KOPT-K1 (cell line): Measurements from ENCODE around the gene PTGS2.
"Not testable (repeated sequence)": the region's sequence is repeated elsewhere in the genome, so short reads cannot be mapped to it uniquely, and the experiment has no call there.

Experiments used
- H3K27ac ChIP-seq: fragments of 200-600 bp; sonication (generic); 2 replicates; pipeline ENCODE4 v1.5.1; 2016; ENCODE audit warnings: antibody characterized with exemption, mild to moderate bottlenecking, low read depth, low read length; ENCODE audit not compliant: poor library complexity, severe bottlenecking
- H3K36me3 ChIP-seq: fragments of 200-600 bp; sonication (generic); 2 replicates; pipeline ENCODE4 v1.5.1; 2017; ENCODE audit warnings: antibody characterized with exemption, mild to moderate bottlenecking, low read length, moderate library complexity; ENCODE audit not compliant: insufficient read depth
- H3K9me3 ChIP-seq: fragments of 200-600 bp; sonication (generic); 2 replicates; pipeline ENCODE4 v1.5.1; 2017; ENCODE audit warnings: antibody characterized with exemption, low read length, mild to moderate bottlenecking; ENCODE audit not compliant: insufficient read depth, poor library complexity, severe bottlenecking

Gene PTGS2

GRCh38 chr1:186681121-186681520 lies 898 bp upstream of the PTGS2 start:
- Histone ChIP-seq H3K36me3 (no peaks in the 10 kb centered on the region), H3K27ac (no peak overlapping the region), H3K9me3 (no peaks in the 10 kb centered on the region)

DNA sequence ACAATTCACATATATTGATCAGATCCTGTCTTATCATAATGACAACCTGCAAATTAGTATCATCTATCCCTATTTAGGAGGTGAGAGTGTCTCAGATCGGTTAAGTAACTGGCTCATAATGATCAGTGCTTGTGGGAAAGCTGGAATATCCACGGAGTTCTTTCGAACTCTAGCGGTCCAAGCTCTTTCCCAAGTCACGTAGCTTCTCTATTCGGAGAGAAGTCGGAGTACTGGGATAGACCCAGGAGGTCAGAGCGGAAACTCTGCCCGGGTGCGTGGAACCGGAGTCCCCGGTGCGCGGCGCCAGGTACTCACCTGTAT lies 339 bp downstream of the PTGS2 start:
- Histone ChIP-seq H3K36me3 (no peaks in the 10 kb centered on the region), H3K27ac (no peak overlapping the region), H3K9me3 (no peaks in the 10 kb centered on the region)

DNA sequence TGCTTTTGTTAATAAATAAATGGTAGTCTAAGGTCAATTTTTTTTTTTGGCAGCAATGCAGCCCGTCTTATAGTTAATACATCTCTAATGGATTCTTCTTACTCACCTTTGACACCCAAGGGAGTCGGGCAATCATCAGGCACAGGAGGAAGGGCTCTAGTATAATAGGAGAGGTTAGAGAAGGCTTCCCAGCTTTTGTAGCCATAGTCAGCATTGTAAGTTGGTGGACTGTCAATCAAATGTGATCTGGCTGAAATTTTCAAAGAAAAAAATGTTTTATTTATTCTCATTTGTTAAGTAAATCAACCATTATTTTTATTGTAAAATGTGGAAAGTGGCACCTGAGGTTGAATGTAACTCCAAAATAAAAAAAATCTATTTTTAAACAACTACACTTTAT lies 2.1 kb downstream of the PTGS2 start:
- no peaks in the 10 kb centered on the region for H3K9me3 ChIP-seq
- H3K27ac ChIP-seq, result no peak overlapping the region
- H3K36me3 ChIP-seq, result no peaks in the 10 kb centered on the region

DNA sequence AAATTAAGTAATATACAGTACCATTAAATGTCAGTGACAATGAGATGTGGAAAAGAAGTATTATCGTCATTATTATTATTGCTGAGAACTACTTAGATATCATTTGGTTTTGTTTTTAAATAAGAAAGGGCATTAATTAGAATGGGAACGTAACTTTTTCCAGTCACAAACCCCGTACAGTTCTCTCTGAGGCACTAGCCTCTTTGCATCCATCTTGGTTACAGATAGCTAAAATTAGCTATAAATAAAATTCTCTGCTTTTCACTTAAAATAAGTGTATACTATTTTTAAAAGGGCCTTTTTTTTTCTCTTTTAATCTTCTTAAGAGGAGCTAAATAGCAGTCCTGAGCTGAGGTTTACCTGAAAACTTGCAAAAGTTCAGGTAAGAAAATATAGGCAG lies 7.6 kb downstream of the PTGS2 start:
- Histone ChIP-seq H3K9me3 (no peaks in the 10 kb centered on the region), H3K36me3 (no peaks in the 10 kb centered on the region), H3K27ac (no peak overlapping the region)

GRCh38 chr1:186672131-186672530 lies 8.1 kb downstream of the PTGS2 start:
- Histone ChIP-seq H3K9me3 (no peaks in the 10 kb centered on the region), H3K27ac (no peak overlapping the region), H3K36me3 (no peaks in the 10 kb centered on the region)

DNA sequence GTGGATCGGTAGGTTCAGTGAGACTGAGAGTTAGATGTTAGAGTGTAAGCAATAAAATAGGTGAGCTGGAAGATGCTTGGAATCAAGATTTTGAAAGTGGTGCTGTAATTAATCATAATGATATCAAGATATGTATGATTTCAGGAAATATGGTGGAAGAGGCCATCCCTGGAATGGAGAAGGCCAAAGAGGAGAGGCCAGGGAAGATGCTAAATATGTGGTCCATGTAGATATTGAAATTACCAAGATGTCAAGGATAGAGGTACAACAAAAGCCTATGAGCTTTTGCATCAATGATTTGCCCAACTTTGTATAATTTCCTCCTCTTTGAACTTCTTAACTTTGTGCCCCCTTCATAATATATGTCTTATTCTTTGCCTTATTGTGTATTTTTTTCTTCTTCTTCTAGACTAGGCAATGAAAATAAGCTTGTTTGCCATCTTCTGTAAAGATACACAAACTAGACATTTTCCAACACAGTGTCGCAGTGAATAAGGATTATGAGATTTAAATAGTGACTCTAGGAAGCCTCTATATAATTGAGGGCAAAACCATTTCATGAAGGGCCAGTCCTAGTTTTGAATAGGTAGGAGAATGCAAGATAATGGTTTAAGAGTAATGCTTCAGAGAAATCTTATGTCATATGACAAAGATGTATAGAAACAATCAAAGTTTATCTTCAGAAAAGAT lies 8.9 kb downstream of the PTGS2 start:
- H3K9me3 ChIP-seq, result no peaks in the 10 kb centered on the region
- no peaks in the 10 kb centered on the region for H3K36me3 ChIP-seq
- no peak overlapping the region for H3K27ac ChIP-seq

GRCh38 chr1:186670297-186671135 lies 9.7 kb downstream of the PTGS2 start:
- no peaks in the 10 kb centered on the region for H3K36me3 ChIP-seq
- no peak overlapping the region for H3K27ac ChIP-seq
- no peaks in the 10 kb centered on the region for H3K9me3 ChIP-seq

DNA sequence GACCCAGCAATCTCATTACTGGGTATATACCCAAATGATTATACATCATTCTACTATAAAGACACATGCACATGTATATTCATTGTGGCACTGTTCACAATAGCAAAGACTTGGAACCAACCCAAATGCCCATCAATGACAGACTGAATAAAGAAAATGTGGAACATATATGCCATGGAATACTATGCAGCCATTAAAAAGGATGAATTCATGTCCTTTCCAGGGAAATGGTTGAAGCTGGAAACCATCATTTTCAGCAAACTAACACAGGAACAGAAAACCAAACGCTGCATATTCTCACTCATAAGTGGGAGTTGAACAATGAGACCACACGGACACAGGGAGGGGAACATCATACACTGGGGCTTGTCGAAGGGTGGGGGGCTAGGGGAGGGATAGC lies 10.4 kb downstream of the PTGS2 start:
- not testable (repeated sequence) for H3K9me3 ChIP-seq, H3K27ac ChIP-seq, H3K36me3 ChIP-seq

GRCh38 chr1:186664217-186664616 lies 16.0 kb downstream of the PTGS2 start:
- H3K36me3 ChIP-seq, H3K27ac ChIP-seq, H3K9me3 ChIP-seq: not testable (repeated sequence)

DNA sequence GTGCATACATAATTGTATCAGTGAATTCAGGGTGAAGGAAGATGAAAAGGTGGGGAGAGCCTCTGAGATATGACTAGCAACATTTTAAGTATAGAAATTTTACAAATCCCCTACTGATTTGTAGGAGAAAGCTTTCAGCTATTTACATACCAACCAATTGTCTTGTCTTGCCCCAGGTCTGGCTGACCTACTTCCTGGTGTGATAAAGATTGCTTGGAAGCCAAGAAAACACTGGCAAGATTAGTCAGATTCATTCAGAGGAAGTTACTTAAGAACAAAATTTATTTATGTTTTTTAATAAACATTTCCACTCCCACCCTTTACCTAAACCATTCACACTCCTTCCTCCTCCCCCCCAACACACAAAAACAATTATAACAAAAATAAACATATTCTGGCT lies 17.5 kb downstream of the PTGS2 start:
- Histone ChIP-seq H3K27ac (no peak overlapping the region), H3K9me3 (no peaks in the 10 kb centered on the region), H3K36me3 (no peaks in the 10 kb centered on the region)

- Histone ChIP-seq H3K9me3 (no peaks in the 10 kb centered on the region), H3K36me3 (no peaks in the 10 kb centered on the region), H3K27ac (no peak overlapping the region)
Measured at GRCh38 chr1:186659890-186660341, 20.3 kb downstream of the PTGS2 start.

DNA sequence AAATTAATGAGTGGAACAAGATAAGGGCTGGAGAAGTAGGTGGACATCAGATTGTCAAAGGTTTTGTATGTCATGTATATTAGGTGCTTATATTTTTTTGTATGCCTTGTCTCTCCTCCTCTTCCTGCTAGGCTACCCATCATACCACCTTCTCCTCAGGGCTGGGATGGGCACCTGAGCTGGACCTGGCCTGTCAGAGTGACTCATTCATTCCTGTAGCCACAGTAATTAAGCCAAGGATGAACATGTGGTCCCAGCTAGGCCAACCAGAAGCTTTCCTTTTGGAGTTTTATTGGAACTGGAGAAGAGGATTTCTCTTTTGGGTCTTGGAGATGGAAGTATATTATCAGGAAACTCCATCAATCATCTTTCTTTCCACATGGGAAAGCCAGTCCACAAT lies 21.2 kb downstream of the PTGS2 start:
- no peaks in the 10 kb centered on the region for H3K9me3 ChIP-seq

DNA sequence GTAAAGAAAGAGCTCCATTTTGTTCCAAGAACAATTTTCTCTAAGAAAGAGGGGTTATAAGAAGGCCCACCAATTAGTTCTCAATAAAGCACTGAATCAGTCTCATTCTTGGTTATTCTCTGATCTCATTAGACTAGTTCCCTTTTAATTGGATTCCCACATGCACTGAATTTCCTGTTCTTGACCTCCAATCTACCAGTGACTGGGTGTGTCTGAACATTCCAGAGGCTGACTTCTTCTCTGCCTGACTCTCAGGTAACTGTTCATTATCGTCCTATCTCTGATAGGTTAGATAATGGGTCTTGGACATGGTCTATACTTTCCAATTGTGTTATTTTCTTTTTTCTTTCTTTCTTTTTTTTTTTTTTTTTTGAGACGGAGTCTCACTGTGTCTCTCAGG lies 22.7 kb downstream of the PTGS2 start:
- H3K36me3 ChIP-seq, result no peaks in the 10 kb centered on the region
- no peaks in the 10 kb centered on the region for H3K9me3 ChIP-seq
- no peak overlapping the region for H3K27ac ChIP-seq

More for the DNA sequence above, 21.2 kb downstream of the PTGS2 start:
- no peaks in the 10 kb centered on the region for H3K36me3 ChIP-seq
- H3K27ac ChIP-seq, result no peak overlapping the region

DNA sequence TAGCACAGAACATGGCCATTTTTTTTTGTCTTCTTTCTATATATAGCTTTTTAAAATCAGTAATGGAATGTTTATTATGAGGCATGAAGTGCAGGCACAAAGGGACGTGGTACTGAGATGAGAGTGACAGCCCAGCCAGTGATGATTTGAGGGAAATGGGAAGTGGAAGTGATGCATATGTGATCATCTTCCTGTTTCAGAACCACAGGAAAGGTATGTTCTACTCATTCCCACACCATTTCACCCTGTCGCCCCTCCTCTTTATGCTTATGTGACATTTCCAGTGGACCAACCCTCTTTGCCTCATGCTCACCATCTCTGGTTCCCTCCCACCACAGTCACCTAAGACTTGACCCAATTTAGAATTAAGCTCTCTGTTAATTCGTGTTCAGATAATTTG lies 24.3 kb downstream of the PTGS2 start:
- H3K27ac ChIP-seq, result no peak overlapping the region
- H3K36me3 ChIP-seq, result no peaks in the 10 kb centered on the region
- H3K9me3 ChIP-seq, result no peaks in the 10 kb centered on the region

GRCh38 chr1:186654741-186655140 lies 25.5 kb downstream of the PTGS2 start:
- Histone ChIP-seq H3K27ac (no peak overlapping the region), H3K36me3 (no peaks in the 10 kb centered on the region), H3K9me3 (no peaks in the 10 kb centered on the region)

GRCh38 chr1:186653312-186653711 lies 26.9 kb downstream of the PTGS2 start:
- H3K9me3 ChIP-seq, result no peaks in the 10 kb centered on the region
- no peak overlapping the region for H3K27ac ChIP-seq
- H3K36me3 ChIP-seq, result no peaks in the 10 kb centered on the region
